CD4-positive, alpha-beta T cell (primary cell): ENCODE results near the gene ARCN1. TPM values are rescaled to one million over a fixed set of nuclear protein-coding genes. Genes with fewer than 3 reads are reported as not detected.

Experiments used
- ATAC-seq: fragments of 200-7000 bp; cut with Tn5 transposase; one replicate; pipeline ENCODE4 v1.10.0; 2022; ENCODE audit warnings: mild to moderate bottlenecking; ENCODE audit not compliant: poor library complexity
- CTCF ChIA-PET: fragments of 350-600 bp; sonication (Branson Sonifier 250); formaldehyde crosslinking; loops from one replicate; lab custom pipeline; 2021; ENCODE audit warnings: antibody characterized with exemption, inconsistent platforms; lab: Charles Lee
- POLR2A ChIA-PET: fragments of 350-600 bp; sonication (Branson Sonifier 250); formaldehyde crosslinking; loops from one replicate; lab custom pipeline; 2021; ENCODE audit warnings: antibody characterized with exemption, inconsistent platforms; lab: Charles Lee
- DNase-seq, 14 experiments: peaks; one replicate each; pipeline ENCODE4 v3.0.0-alpha.2; 2013 to 2020; ENCODE audit warnings: mixed read lengths in 2 of 14
- H3K27ac ChIP-seq, 2 donors: one replicate each; pipeline versions ENCODE4 v1.5.1 to v1.7.0; 2013; ENCODE audit warnings: low read length in 2 of 2, low read depth in 1 of 2, mild to moderate bottlenecking in 1 of 2
- H3K27me3 ChIP-seq, 2 experiments: 1 replicate in 1 of 2; 2 replicates in 1 of 2; pipeline versions ENCODE4 v1.6.1 to v1.7.0; 2013; ENCODE audit warnings: low read length in 2 of 2, control low read depth in 1 of 2, mild to moderate bottlenecking in 1 of 2, moderate library complexity in 1 of 2; ENCODE audit not compliant: insufficient read depth in 2 of 2, control insufficient read depth in 1 of 2
- H3K36me3 ChIP-seq: one replicate; pipeline ENCODE4 v1.6.1; 2013; ENCODE audit warnings: low read length, control low read depth; ENCODE audit not compliant: insufficient read depth
- H3K4me1 ChIP-seq: one replicate; pipeline ENCODE4 v1.6.1; 2013; ENCODE audit warnings: low read length, control low read depth; ENCODE audit not compliant: insufficient read depth
- H3K4me3 ChIP-seq: one replicate; pipeline ENCODE4 v1.5.1; 2013; ENCODE audit warnings: mild to moderate bottlenecking, low read length, moderate library complexity
- H3K9me3 ChIP-seq, 2 experiments: 1 replicate in 1 of 2; 2 replicates in 1 of 2; pipeline versions ENCODE4 v1.6.1 to v1.7.0; 2013; ENCODE audit warnings: low read length in 2 of 2, mild to moderate bottlenecking in 2 of 2, control low read depth in 1 of 2, moderate library complexity in 1 of 2; ENCODE audit not compliant: control insufficient read depth in 1 of 2, insufficient read depth in 1 of 2
- H3K27ac Mint-ChIP-seq: one replicate; pipeline ENCODE4 v1.8.0; 2020; ENCODE audit warnings: mixed read lengths
- H3K27me3 Mint-ChIP-seq: one replicate; pipeline ENCODE4 v1.8.0; 2021; ENCODE audit warnings: mixed read lengths
- H3K36me3 Mint-ChIP-seq: one replicate; pipeline ENCODE4 v1.8.0; 2021; ENCODE audit warnings: low read depth, mixed read lengths
- H3K4me1 Mint-ChIP-seq: one replicate; pipeline ENCODE4 v1.8.0; 2021; ENCODE audit warnings: low read depth, mixed read lengths
- H3K4me3 Mint-ChIP-seq: one replicate; pipeline ENCODE4 v1.8.0; 2020; ENCODE audit warnings: mild to moderate bottlenecking, mixed read lengths
- H3K9me3 Mint-ChIP-seq: one replicate; pipeline ENCODE4 v1.8.0; 2020; ENCODE audit warnings: mixed read lengths
- intact Hi-C, 2 experiments: fragments of 100-400 bp; cut with DNase I in 1 of 2; cut with micrococcal nuclease in 1 of 2; formaldehyde crosslinking; loops; one replicate each; pipeline versions ENCODE4 v1.15.1 to v1.9.0; 2023 to 2025; cut with DNase I, micrococcal nuclease
- total RNA-seq, 174 experiments: library from RNA in 2 of 174; stranded (reverse) in 2 of 174; gene quantifications; one replicate each; pipeline ENCODE4 v1.2.3 and lab custom pipeline; 2021 to 2026
- TF ChIP-seq, protein P1 (sequence below): fragments of 200-600 bp; IDR thresholded peaks from one replicate; pipeline ENCODE4 v1.8.0; 2022; ENCODE audit warnings: antibody characterized with exemption, mild to moderate bottlenecking

ARCN1 gene
- total RNA-seq, 2 experiments from 2014 or later, result 73.7 to 78.6 TPM

DNA sequence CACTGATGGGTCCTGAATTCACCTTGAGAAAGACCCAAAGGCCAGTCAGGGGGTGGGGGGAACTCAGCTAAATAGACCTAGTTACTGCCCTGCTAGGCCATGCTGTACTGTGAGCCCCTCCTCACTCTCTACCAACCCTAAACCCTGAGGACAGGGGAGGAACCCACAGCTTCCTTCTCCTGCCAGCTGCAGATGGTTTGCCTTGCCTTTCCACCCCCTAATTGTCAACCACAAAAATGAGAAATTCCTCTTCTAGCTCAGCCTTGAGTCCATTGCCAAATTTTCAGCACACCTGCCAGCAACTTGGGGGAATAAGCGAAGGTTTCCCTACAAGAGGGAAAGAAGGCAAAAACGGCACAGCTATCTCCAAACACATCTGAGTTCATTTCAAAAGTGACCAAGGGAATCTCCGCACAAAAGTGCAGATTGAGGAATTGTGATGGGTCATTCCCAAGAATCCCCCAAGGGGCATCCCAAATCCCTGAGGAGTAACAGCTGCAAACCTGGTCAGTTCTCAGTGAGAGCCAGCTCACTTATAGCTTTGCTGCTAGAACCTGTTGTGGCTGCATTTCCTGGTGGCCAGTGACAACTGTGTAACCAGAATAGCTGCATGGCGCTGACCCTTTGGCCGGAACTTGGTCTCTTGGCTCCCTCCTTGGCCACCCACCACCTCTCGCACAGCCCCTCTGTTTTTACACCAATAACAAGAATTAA is 47.3 kb upstream of the ARCN1 start:
- ATAC-seq (no peak), DNase-seq (no peak)
- Mint-ChIP-seq H3K4me3 (no peak overlapping the region), H3K27ac (peak overlapping the region; percentile 35), H3K4me1 (peaks cover 38% of the 10 kb centered on the region), H3K36me3 (peaks cover 47% of the 10 kb centered on the region), H3K27me3 (no peaks in the 10 kb centered on the region), H3K9me3 (no peaks in the 10 kb centered on the region)
- Histone ChIP-seq H3K27ac (no peak overlapping the region), H3K9me3 (no peaks in the 10 kb centered on the region), H3K4me1 (peaks cover 13% of the 10 kb centered on the region), H3K36me3 (peaks cover 36% of the 10 kb centered on the region), H3K27me3 (no peaks in the 10 kb centered on the region), H3K4me3 (no peak overlapping the region)
- TF ChIP-seq, protein P1, sequence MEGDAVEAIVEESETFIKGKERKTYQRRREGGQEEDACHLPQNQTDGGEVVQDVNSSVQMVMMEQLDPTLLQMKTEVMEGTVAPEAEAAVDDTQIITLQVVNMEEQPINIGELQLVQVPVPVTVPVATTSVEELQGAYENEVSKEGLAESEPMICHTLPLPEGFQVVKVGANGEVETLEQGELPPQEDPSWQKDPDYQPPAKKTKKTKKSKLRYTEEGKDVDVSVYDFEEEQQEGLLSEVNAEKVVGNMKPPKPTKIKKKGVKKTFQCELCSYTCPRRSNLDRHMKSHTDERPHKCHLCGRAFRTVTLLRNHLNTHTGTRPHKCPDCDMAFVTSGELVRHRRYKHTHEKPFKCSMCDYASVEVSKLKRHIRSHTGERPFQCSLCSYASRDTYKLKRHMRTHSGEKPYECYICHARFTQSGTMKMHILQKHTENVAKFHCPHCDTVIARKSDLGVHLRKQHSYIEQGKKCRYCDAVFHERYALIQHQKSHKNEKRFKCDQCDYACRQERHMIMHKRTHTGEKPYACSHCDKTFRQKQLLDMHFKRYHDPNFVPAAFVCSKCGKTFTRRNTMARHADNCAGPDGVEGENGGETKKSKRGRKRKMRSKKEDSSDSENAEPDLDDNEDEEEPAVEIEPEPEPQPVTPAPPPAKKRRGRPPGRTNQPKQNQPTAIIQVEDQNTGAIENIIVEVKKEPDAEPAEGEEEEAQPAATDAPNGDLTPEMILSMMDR, result no peak
- ChIA-PET POLR2A (interaction anchor here (1.0 kb wide), 1 partner anchor 28 kb away, joined by 3 read pairs; no protein-coding TSS in a partner anchor), CTCF (no interaction called here)
- intact Hi-C loops, result no loop called here

DNA sequence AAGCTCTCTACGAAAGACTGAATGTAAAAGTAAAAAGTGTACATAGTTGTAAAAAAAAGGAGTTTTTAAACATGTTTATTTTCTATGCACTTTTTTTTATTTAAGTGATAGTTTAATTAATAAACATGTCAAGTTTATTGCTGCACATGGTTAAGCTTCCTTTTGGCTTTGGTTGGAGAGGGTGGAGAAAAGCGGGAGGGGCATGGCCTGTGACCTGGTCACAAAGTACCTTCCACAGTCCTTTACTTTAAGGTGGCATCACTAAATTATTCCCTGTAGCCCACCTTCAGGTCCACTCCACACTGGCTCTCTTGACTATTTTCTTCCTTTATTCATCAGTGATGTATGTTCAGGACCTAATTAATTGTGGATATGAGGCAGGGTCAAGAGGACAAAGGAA is 45.5 kb upstream of the ARCN1 start:
- Mint-ChIP-seq H3K27me3 (no peaks in the 10 kb centered on the region), H3K4me1 (peaks cover 49% of the 10 kb centered on the region), H3K36me3 (peaks cover 39% of the 10 kb centered on the region), H3K9me3 (no peaks in the 10 kb centered on the region), H3K4me3 (no peak overlapping the region), H3K27ac (peak overlapping the region; percentile 52)
- no peak overlapping the region for H3K4me3 ChIP-seq
- intact Hi-C loops, result no loop called here
- peaks cover 19% of the 10 kb centered on the region for H3K36me3 ChIP-seq
- no peak for DNase-seq
- POLR2A ChIA-PET, result no interaction called here
- no peak overlapping the region for H3K27ac ChIP-seq
- H3K27me3 ChIP-seq, result no peaks in the 10 kb centered on the region
- CTCF ChIA-PET, result interaction anchor here (0.6 kb wide), 1 partner anchor 169 kb away, joined by 3 read pairs; no protein-coding TSS in a partner anchor
- no peaks in the 10 kb centered on the region for H3K9me3 ChIP-seq
- TF ChIP-seq, protein P1, result no peak
- no peak for ATAC-seq
- peaks cover 24% of the 10 kb centered on the region for H3K4me1 ChIP-seq

DNA sequence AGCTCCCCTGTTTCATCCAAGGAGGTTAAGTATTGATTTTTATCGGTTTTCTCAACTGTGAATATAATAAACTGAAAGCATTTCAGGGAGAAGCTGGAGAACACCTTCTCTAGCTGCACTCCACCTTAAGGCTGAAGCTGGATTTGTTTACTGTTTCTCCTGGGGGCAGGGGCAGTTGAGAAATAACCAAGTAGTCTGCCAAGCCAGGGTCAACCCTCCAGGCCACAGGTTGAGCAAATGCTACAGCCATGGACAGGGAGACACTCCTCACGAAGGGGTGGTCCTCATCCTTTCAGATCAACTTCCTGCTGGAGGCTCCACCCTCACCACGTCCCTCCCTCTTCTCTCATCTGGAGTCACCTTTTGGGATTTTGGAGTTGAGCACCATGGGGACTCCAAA is 45.1 kb upstream of the ARCN1 start, which contains the start of gene TTC36:
TSS of gene TTC36 (plus strand) at position 366 of the 400 bp plus-strand sequence. CDS start at position 387, 21 bp downstream.
- ChIA-PET CTCF (no interaction called here), POLR2A (no interaction called here)
- Mint-ChIP-seq H3K27me3 (no peaks in the 10 kb centered on the region), H3K4me1 (peaks cover 52% of the 10 kb centered on the region), H3K9me3 (no peaks in the 10 kb centered on the region), H3K4me3 (peak within 1 kb of the TSS; percentile 62), H3K27ac (peak within 1 kb of the TSS; percentile 52), H3K36me3 (peaks cover 35% of the 10 kb centered on the region)
- Histone ChIP-seq H3K4me1 (peaks cover 29% of the 10 kb centered on the region), H3K9me3 (no peaks in the 10 kb centered on the region), H3K27me3 (no peaks in the 10 kb centered on the region), H3K27ac (no peak within 1 kb of the TSS), H3K4me3 (no peak within 1 kb of the TSS), H3K36me3 (peaks cover 15% of the 10 kb centered on the region)
- TF ChIP-seq, protein P1, result no peak
- DNase-seq (no peak), ATAC-seq (no peak)
- intact Hi-C loops, result no loop called here
